A549 (cell line): Measurements from ENCODE around the gene MAML2. TPM values are rescaled to one million over a fixed set of nuclear protein-coding genes. Genes with fewer than 3 reads are reported as not detected.

Experiments used
- ATAC-seq, 2 experiments: fragments of 200-7000 bp in 1 of 2; fragments of >200 bp in 1 of 2; cut with Nextera tagmentation in 1 of 2; cut with Tn5 transposase in 1 of 2; 3 replicates each; pipeline versions ENCODE4 v1.8.0 to v1.9.1; 2018 to 2020; ENCODE audit warnings: mild to moderate bottlenecking in 1 of 2, moderate library complexity in 1 of 2
- CTCF ChIA-PET: fragments of 300-600 bp; sonication (Branson Sonifier 250); formaldehyde crosslinking; extraction: SDS; loops from one replicate; lab custom pipeline; 2021; ENCODE audit warnings: antibody characterized with exemption, inconsistent platforms; lab: Yijun Ruan, JAX
- POLR2A ChIA-PET: fragments of 350-600 bp; formaldehyde crosslinking; extraction: SDS; loops from one replicate; lab custom pipeline; 2021; ENCODE audit warnings: antibody characterized with exemption, inconsistent platforms; lab: Yijun Ruan, JAX
- DNase-seq, 2 experiments: peaks; one replicate each; pipeline versions ENCODE4 v3.0.0 to v3.0.0-alpha.2; 2011 to 2016; ENCODE audit warnings: low read depth in 1 of 2, low spot score in 1 of 2
- FAIRE-seq: peaks from 2 replicates; lab custom pipeline; 2011; peaks lifted over from hg19 to GRCh38; lab: Jason Lieb, UNC
- H3K27ac ChIP-seq, 2 experiments: fragments of >200 bp; sonication (Bioruptor Twin); formaldehyde crosslinking; 3 replicates each; pipeline ENCODE4 v1.5.1; 2016 to 2017
- H3K4me1 ChIP-seq: fragments of >200 bp; sonication (Bioruptor Twin); formaldehyde crosslinking; 3 replicates; pipeline ENCODE4 v1.6.1; 2016
- H3K4me2 ChIP-seq: fragments of >200 bp; sonication (Bioruptor Twin); formaldehyde crosslinking; 3 replicates; pipeline ENCODE4 v1.6.1; 2016
- H3K4me3 ChIP-seq: fragments of >200 bp; sonication (Bioruptor Twin); formaldehyde crosslinking; 3 replicates; pipeline ENCODE4 v1.5.1; 2016
- H3K9me3 ChIP-seq: fragments of >200 bp; sonication (Bioruptor Twin); formaldehyde crosslinking; 3 replicates; pipeline ENCODE4 v1.6.1; 2016
- CBX2 ChIP-seq: fragments of 200-600 bp; sonication (generic); IDR thresholded peaks from 2 replicates; pipeline ENCODE4 v1.6.1; 2016; ENCODE audit warnings: low read depth, mild to moderate bottlenecking, borderline replicate concordance
- CBX8 ChIP-seq: fragments of 200-600 bp; sonication (generic); IDR thresholded peaks from 2 replicates; pipeline ENCODE4 v1.6.1; 2016
- FOSL2 ChIP-seq, 2 experiments: fragments of 450-650 bp in 1 of 2; fragments of >200 bp in 1 of 2; sonication (Bioruptor Twin) in 1 of 2; formaldehyde crosslinking; IDR thresholded peaks; 2 replicates each; pipeline versions ENCODE4 v1.5.0 to v1.6.1; 2016 to 2020; ENCODE audit warnings: mild to moderate bottlenecking in 1 of 2, moderate library complexity in 1 of 2
- HDAC2 ChIP-seq: fragments of 200-600 bp; sonication (generic); IDR thresholded peaks from 2 replicates; pipeline ENCODE4 v1.6.1; 2016
- HES2 ChIP-seq: fragments of >200 bp; sonication (Bioruptor Twin); formaldehyde crosslinking; IDR thresholded peaks from 2 replicates; pipeline ENCODE4 v1.6.1; 2016
- HEYL ChIP-seq: fragments of 250-450 bp; sonication (Bioruptor Pico); IDR thresholded peaks from 2 replicates; pipeline ENCODE4 v1.8.0; 2021; ENCODE audit warnings: mild to moderate bottlenecking, moderate library complexity
- HOXB5 ChIP-seq: fragments of 250-450 bp; sonication (Bioruptor Pico); IDR thresholded peaks from 2 replicates; pipeline ENCODE4 v1.5.0; 2020; ENCODE audit warnings: mild to moderate bottlenecking, moderate library complexity
- KDM1A ChIP-seq: fragments of 200-600 bp; sonication (generic); IDR thresholded peaks from 2 replicates; pipeline ENCODE4 v1.6.1; 2016; ENCODE audit warnings: low read depth, mild to moderate bottlenecking
- KDM5A ChIP-seq: fragments of 200-600 bp; sonication (generic); IDR thresholded peaks from 2 replicates; pipeline ENCODE4 v1.6.1; 2016; ENCODE audit warnings: antibody characterized with exemption, mild to moderate bottlenecking
- MAFK ChIP-seq: fragments of 450-650 bp; IDR thresholded peaks from 2 replicates; pipeline ENCODE4 v1.6.1; 2014; ENCODE audit not compliant: partially characterized antibody
- MYC ChIP-seq: IDR thresholded peaks from 2 replicates; pipeline ENCODE4 v1.6.1; 2012; ENCODE audit warnings: mild to moderate bottlenecking, inconsistent platforms, low read length, improper control_type of control experiment, borderline replicate concordance
- NFE2L2 ChIP-seq: fragments of 150-350 bp; conservative IDR thresholded peaks from 2 replicates; pipeline ENCODE4 v1.6.1; 2014; ENCODE audit warnings: low read length
- RAD21 ChIP-seq, 2 experiments: fragments of >200 bp in 1 of 2; sonication (Bioruptor Twin) in 1 of 2; formaldehyde crosslinking in 1 of 2; IDR thresholded peaks in 1 of 2; conservative IDR thresholded peaks in 1 of 2; 2 replicates in 1 of 2; 3 replicates in 1 of 2; pipeline ENCODE4 v1.6.1; 2012 to 2018; ENCODE audit warnings: inconsistent platforms in 1 of 2
- RCOR1 ChIP-seq: fragments of 150-350 bp; IDR thresholded peaks from 2 replicates; pipeline ENCODE4 v1.6.1; 2014; ENCODE audit warnings: antibody characterized with exemption, low read length, low read depth
- RFX5 ChIP-seq: fragments of 450-650 bp; IDR thresholded peaks from 2 replicates; pipeline ENCODE4 v1.7.1; 2014; ENCODE audit warnings: antibody characterized with exemption, mild to moderate bottlenecking, moderate library complexity
- RNF2 ChIP-seq: fragments of 200-600 bp; sonication (generic); IDR thresholded peaks from 2 replicates; pipeline ENCODE4 v1.6.1; 2016; ENCODE audit warnings: low read depth, mild to moderate bottlenecking, antibody characterized with exemption, moderate library complexity, borderline replicate concordance
- SMC3 ChIP-seq: fragments of >200 bp; sonication (Bioruptor Twin); formaldehyde crosslinking; IDR thresholded peaks from 3 replicates; pipeline ENCODE4 v1.6.1; 2018; ENCODE audit warnings: inconsistent platforms
- TFCP2L1 ChIP-seq: fragments of 250-450 bp; sonication (Bioruptor Pico); IDR thresholded peaks from 2 replicates; pipeline ENCODE4 v1.5.0; 2021; ENCODE audit warnings: mild to moderate bottlenecking
- ZNF302 ChIP-seq: fragments of 250-450 bp; sonication (Bioruptor Pico); IDR thresholded peaks from 2 replicates; pipeline ENCODE4 v1.9.0; 2021; ENCODE audit warnings: inconsistent platforms, mild to moderate bottlenecking, moderate library complexity
- ZSCAN20 ChIP-seq: fragments of 250-450 bp; sonication (Bioruptor Pico); IDR thresholded peaks from 2 replicates; pipeline ENCODE4 v1.8.0; 2022; ENCODE audit warnings: mild to moderate bottlenecking, moderate library complexity
- WGBS: methylation state at CpG from one replicate; pipeline ENCODE4 v1.1.6; 2017; ENCODE audit errors: missing lambda C conversion rate; 5-methylcytosine and 5-hydroxymethylcytosine counted together
- polyA plus RNA-seq, 4 experiments: library from polyadenylated mRNA; depleted of rRNA in 3 of 4; stranded (reverse); fragments of >200 nt; fragmentation: RNase III in 1 of 4; extraction: RNeasy Plus Mini Kit Qiagen cat#74134 plus additional on column Dnase treatment in 1 of 4; gene quantifications; 2 replicates in 3 of 4; 3 replicates in 1 of 4; pipeline ENCODE4 v1.2.3, GENCODE V29; 2011 to 2017
- TF ChIP-seq, protein P1 (sequence below): fragments of 150-350 bp; IDR thresholded peaks from 2 replicates; pipeline ENCODE4 v1.6.1; 2014; ENCODE audit warnings: low read depth, mild to moderate bottlenecking, low read length
- TF ChIP-seq, protein P2 (sequence below): fragments of 450-650 bp; IDR thresholded peaks from 2 replicates; pipeline ENCODE4 v1.6.1; 2014; ENCODE audit warnings: antibody characterized with exemption
- TF ChIP-seq, protein P3 (sequence below): fragments of 250-450 bp; sonication (Bioruptor Pico); IDR thresholded peaks from 2 replicates; pipeline ENCODE4 v1.5.0; 2021; ENCODE audit warnings: mild to moderate bottlenecking, moderate library complexity, borderline replicate concordance

Gene MAML2
- polyA plus RNA-seq, 2 of the 4 experiments (the other 2 are of a cell fraction): 1.5 to 2.5 TPM

DNA sequence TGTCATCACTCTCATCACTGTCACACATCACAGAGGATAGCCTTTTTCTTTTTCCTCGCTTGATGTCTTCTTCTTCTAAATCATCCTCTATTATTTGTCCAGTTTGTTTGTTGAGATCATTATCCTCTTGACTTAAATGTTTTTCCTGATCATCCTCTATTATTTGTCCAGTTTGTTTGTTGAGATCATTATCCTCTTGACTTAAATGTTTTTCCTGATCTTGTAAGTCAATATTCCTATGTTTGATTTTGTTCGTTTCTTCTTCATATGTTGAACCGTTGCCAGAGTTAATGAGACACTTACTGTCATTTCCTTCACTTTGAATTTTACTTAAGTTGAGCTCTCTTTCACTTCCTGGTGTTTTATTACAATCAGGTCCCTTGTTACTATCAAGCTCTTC is 41.2 kb upstream of the MAML2 start:
- CTCF ChIA-PET: interaction anchor here (0.7 to 1.7 kb wide), 2 partner anchors 15 to 41 kb away, joined by 3 to 5 read pairs; no protein-coding TSS in a partner anchor
- TF ChIP-seq RFX5: no peak
- TF ChIP-seq NFE2L2: no peak
- no peak for TF ChIP-seq FOSL2 (IDR thresholded peaks at IDR 0.05)
- no peak for TF ChIP-seq FOSL2 (CRISPR knock-in tag; IDR thresholded peaks at IDR 0.05)
- no peak for TF ChIP-seq HDAC2
- no peak for TF ChIP-seq HES2
- no peak for TF ChIP-seq MAFK
- TF ChIP-seq RAD21 (conservative IDR thresholded peaks at IDR 0.05 in 1 of 2, IDR thresholded peaks at IDR 0.05 in 1 of 2): no peak
- no peak for TF ChIP-seq CBX2
- TF ChIP-seq CBX8: no peak
- TF ChIP-seq MYC: no peak
- no peak for TF ChIP-seq ZNF302 (CRISPR knock-in tag)
- TF ChIP-seq, protein P1, sequence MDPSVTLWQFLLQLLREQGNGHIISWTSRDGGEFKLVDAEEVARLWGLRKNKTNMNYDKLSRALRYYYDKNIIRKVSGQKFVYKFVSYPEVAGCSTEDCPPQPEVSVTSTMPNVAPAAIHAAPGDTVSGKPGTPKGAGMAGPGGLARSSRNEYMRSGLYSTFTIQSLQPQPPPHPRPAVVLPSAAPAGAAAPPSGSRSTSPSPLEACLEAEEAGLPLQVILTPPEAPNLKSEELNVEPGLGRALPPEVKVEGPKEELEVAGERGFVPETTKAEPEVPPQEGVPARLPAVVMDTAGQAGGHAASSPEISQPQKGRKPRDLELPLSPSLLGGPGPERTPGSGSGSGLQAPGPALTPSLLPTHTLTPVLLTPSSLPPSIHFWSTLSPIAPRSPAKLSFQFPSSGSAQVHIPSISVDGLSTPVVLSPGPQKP: no peak
- TF ChIP-seq ZSCAN20 (CRISPR knock-in tag): no peak
- no peak for TF ChIP-seq KDM1A
- Histone ChIP-seq H3K4me2 (no peak overlapping the region), H3K4me3 (no peak overlapping the region), H3K27ac (no peak overlapping the region), H3K4me1 (peaks cover 11% of the 10 kb centered on the region; the same call in 1 of the 3 replicates), H3K9me3 (no peaks in the 10 kb centered on the region)
- ATAC-seq (no peak), FAIRE-seq (no peak), DNase-seq (no peak)
- POLR2A ChIA-PET: no interaction called here
- 57% methylated on average over 3 of the region's 3 CpGs for WGBS

GRCh38 chr11:96376796-96377195 is 33.8 kb upstream of the MAML2 start:
- no peak for TF ChIP-seq KDM5A
- no peak for TF ChIP-seq MAFK
- no peak for TF ChIP-seq SMC3
- no peak for TF ChIP-seq HEYL (CRISPR knock-in tag)
- no peak for TF ChIP-seq RNF2
- TF ChIP-seq, protein P2, sequence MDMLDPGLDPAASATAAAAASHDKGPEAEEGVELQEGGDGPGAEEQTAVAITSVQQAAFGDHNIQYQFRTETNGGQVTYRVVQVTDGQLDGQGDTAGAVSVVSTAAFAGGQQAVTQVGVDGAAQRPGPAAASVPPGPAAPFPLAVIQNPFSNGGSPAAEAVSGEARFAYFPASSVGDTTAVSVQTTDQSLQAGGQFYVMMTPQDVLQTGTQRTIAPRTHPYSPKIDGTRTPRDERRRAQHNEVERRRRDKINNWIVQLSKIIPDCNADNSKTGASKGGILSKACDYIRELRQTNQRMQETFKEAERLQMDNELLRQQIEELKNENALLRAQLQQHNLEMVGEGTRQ: no peak
- no peak for TF ChIP-seq HOXB5 (CRISPR knock-in tag)
- TF ChIP-seq KDM1A: no peak
- TF ChIP-seq, protein P3, sequence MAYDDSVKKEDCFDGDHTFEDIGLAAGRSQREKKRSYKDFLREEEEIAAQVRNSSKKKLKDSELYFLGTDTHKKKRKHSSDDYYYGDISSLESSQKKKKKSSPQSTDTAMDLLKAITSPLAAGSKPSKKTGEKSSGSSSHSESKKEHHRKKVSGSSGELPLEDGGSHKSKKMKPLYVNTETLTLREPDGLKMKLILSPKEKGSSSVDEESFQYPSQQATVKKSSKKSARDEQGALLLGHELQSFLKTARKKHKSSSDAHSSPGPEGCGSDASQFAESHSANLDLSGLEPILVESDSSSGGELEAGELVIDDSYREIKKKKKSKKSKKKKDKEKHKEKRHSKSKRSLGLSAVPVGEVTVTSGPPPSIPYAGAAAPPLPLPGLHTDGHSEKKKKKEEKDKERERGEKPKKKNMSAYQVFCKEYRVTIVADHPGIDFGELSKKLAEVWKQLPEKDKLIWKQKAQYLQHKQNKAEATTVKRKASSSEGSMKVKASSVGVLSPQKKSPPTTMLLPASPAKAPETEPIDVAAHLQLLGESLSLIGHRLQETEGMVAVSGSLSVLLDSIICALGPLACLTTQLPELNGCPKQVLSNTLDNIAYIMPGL: no peak
- TF ChIP-seq RCOR1: no peak
- no peak for TF ChIP-seq FOSL2 (IDR thresholded peaks at IDR 0.05)
- TF ChIP-seq FOSL2 (CRISPR knock-in tag; IDR thresholded peaks at IDR 0.05): no peak
- no peak for TF ChIP-seq TFCP2L1 (CRISPR knock-in tag)
- 48% methylated on average over 1 of the region's 1 CpG for WGBS
- H3K4me3 ChIP-seq: no peak overlapping the region
- no peak overlapping the region for H3K4me2 ChIP-seq
- DNase-seq (no peak), FAIRE-seq (no peak), ATAC-seq (no peak)
- H3K9me3 ChIP-seq: no peaks in the 10 kb centered on the region
- CTCF ChIA-PET: no interaction called here
- no peaks in the 10 kb centered on the region for H3K4me1 ChIP-seq
- POLR2A ChIA-PET: no interaction called here
- no peak overlapping the region for H3K27ac ChIP-seq
